Skin epidermis (tissue), 12 donors: ENCODE data around the gene EML1.

Source experiments
- H3K27ac ChIP-seq, 21 experiments: fragments of 200-600 bp; sonication (generic) in 11 of 21; one replicate each; pipeline ENCODE4 v1.5.0; 2020; ENCODE audit warnings: mild to moderate bottlenecking in 3 of 21, inconsistent platforms in 2 of 21, moderate library complexity in 2 of 21
- H3K4me3 ChIP-seq, 7 experiments: fragments of 200-600 bp; sonication (generic) in 2 of 7; one replicate each; pipeline ENCODE4 v1.5.0; 2020; ENCODE audit warnings: inconsistent platforms in 2 of 7, mild to moderate bottlenecking in 2 of 7, moderate library complexity in 1 of 7

EML1 gene, protein sequence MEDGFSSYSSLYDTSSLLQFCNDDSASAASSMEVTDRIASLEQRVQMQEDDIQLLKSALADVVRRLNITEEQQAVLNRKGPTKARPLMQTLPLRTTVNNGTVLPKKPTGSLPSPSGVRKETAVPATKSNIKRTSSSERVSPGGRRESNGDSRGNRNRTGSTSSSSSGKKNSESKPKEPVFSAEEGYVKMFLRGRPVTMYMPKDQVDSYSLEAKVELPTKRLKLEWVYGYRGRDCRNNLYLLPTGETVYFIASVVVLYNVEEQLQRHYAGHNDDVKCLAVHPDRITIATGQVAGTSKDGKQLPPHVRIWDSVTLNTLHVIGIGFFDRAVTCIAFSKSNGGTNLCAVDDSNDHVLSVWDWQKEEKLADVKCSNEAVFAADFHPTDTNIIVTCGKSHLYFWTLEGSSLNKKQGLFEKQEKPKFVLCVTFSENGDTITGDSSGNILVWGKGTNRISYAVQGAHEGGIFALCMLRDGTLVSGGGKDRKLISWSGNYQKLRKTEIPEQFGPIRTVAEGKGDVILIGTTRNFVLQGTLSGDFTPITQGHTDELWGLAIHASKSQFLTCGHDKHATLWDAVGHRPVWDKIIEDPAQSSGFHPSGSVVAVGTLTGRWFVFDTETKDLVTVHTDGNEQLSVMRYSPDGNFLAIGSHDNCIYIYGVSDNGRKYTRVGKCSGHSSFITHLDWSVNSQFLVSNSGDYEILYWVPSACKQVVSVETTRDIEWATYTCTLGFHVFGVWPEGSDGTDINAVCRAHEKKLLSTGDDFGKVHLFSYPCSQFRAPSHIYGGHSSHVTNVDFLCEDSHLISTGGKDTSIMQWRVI

DNA sequence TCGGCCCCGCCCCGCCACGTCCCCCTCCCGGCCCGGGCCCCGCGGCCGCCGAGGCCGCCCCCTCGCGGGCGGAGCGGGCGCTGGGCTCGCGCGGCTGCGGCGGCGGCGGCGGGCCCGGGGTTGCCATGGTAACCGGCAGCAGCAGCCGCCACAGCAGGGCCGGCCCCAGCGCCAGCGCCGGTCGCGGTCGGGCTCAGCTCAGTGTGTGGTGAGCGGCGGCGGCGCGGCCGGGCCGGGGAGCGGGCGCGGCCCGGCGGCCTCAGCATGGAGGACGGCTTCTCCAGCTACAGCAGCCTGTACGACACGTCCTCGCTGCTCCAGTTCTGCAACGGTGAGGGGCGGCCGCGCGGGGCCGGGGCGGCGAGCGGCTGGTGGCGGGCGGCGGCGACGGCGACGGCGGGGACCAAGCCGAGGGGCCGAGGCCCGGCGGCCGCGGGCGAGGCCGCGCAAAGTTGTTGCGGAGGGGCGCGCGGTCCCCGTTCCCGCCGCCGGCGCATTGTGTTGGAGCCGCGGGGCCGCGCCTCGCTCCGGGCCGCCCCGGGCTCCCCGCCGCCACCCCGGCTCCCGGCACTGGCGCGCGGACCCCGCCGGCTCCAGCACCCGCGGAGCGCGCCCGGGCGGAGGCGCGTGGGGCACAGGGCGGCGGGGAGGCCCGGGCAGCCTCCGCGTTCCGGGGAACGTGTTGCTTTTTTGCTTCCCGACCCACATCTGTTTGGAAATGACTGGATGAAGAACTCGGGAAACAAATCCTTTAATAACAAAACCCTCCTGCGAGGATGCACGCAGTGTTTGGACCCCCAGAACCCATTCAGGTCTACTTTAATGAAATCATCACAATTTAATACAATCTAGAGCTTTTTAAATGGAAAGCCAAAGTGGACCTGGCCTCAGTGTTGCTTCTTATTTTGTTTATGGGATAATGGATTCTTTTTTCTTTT, at the start of gene EML1:
EML1 (plus strand) TSS at position 201 of the 938 bp plus-strand sequence; CDS start at position 265, 64 bp downstream.
- H3K27ac ChIP-seq: peak within 1 kb of the TSS in 19 of 21 experiments; percentile 44 to 89 (median 75)
- H3K4me3 ChIP-seq: peak within 1 kb of the TSS; percentile 24 to 45 (median 29)

DNA sequence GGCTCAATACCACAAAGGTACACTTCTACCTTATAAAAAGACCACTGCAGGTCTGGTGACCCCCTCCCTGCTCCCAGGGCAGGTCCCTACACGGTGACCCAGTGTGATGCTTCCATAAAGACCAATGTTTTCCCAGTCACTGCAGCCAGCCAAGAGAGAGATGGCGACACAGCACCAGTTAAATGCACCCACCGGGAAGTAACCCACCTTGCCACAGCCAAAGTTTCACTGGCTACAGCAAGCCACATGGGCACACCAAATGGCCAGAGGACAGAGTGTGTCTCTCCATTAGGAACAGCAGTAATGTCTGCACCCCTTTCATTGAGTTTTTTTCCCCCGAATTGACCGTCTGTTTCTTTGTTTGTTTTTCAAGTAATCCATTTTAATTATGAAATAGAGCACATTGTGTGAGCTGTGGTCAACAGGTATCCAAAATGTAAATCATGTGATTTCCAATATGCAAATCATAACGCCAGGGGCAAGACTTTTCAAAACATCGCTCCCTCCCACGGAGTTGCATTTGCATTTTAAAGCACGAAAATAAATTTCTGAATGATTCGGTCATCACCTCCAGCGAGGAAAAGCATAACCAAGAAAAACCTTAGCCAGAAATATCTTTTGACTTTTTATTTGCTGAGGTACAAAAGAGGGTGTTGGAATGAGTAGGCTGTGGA, 48.9 kb upstream of the EML1 start:
- H3K27ac ChIP-seq: peak overlapping the region in 5 of 21 experiments; percentile 5 to 62 (median 27)
- no peak overlapping the region for H3K4me3 ChIP-seq

DNA sequence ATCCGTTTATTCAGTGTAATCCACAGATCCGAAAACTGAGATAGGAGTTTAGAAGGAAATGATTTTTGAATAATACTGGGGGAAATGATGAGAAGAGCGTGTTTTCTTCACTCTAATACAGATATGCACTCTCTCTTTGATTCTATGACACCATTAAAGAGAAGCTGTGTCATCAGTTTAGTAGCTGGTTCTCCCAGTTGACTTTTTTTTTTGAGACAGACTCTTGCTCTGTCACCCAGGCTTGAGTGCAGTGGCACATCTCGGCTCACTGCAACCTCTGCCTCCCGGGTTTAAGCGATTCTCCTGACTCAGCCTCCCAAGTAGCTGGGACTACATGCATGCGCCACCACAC, 48.4 kb upstream of the EML1 start:
- Histone ChIP-seq H3K4me3 (no peak overlapping the region), H3K27ac (peak overlapping the region in 6 of 21 experiments; percentile 7 to 65 (median 45))

DNA sequence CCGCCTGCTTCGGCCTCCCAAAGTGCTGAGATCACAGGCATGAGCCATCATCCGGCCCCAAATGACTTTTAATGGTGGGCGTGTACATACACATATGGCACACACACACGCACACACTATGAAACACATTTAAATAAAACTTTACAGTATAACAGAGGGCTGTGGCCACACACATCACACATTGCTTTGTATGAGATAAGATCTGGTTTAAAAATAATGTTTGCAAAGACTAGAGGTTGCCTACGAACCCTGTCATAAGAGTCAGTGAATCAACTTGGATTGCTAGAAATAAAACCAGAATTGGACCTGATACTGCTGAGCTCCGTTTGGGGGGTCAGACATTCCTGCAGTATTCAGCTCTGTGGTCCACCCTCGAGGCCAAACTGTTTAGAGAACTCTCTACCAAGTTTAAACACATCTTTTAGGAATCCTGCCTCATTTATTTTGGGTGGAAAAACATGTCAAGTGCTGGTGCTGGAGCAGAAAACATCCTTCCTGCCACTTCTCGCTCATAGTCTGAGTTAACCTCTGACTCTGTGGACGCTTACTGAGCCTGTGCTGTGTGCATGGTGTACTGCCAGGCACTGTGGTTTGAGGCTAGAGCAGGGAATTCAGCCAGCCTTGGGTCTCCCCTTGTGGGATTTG, 47.8 kb upstream of the EML1 start:
- Histone ChIP-seq H3K4me3 (no peak overlapping the region), H3K27ac (peak overlapping the region in 9 of 21 experiments; percentile 0 to 65 (median 39))

DNA sequence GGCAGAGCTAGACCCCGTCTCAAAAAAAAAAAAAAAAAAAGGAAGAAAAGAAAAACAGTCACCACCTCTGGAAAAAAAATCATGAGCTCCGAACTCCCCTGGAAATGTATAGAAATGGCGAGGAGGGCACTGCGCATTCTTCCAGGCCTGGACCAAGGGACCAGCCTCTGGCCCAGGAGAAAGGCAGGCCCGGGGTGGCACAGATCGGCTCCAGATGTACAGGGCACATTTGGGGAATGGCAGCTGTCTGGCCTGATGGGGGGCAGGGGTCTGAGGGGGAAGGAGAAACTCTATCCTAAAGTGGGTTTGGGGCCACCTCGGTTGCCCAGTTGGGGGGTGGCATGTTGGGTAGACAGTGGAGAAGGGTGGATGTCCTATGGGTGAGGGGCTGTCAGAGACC, 46.0 kb upstream of the EML1 start:
- Histone ChIP-seq H3K27ac (peak overlapping the region in 4 of 21 experiments; percentile 17 to 58 (median 26)), H3K4me3 (no peak overlapping the region)

DNA sequence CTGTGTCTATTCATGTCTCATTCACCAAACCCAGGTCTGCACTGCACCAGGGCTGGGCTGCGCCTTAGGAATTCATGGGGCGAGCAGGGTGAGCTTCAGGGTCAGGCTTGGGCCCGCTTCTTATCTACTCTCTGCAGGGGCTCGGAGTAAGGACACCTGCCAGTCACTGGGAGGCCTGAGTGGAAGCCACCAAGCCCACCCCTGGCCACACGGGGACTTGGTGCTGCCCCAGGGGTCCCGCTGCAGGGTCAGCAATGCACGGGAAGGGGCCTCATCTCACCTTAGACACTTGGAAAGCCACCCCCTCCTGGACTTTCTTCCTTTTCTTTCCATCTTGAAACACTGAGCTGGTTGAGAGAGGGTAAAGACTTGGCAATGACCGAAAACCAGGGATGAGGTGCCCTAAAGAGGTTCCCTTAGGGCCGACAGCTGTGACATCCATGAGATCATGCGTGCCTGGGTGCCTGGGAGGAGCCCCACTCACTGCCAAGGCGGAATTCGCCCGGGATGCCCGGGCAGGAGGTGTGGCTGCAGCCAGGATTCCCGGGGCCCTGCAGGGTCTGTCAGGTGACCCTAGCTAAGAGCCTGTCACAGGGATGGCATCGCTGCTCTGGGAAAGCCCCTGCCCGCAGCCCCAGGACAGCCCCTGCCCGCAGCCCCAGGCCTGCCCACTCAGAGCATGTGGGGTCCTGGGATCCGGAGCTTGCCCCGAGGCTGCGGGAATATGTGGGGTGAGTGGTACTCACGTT, 45.5 kb upstream of the EML1 start:
- H3K4me3 ChIP-seq: no peak overlapping the region

DNA sequence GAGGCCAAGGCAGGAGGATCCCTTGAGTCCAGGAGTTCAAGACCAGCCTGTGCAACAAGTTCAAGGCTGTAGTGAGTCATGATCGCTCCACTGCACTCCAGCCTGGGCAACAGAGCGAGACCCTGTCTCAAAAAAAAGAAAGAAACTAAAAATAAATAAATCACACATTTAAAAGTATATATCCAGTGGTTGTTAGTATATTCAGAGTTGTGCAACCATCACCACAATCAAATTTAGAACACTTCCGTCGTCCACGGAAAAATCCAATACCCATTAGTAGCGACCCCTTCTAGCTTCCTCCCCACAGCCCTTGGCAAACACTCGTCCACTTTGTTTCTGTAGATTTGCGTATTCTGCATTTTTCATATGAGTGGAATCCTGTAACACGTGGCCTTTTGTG, 44.7 kb upstream of the EML1 start:
- Histone ChIP-seq H3K27ac (no peak overlapping the region), H3K4me3 (no peak overlapping the region)

More for the DNA sequence above, 45.5 kb upstream of the EML1 start:
- H3K27ac ChIP-seq: peak overlapping the region in 4 of 21 experiments; percentile 17 to 58 (median 26)

DNA sequence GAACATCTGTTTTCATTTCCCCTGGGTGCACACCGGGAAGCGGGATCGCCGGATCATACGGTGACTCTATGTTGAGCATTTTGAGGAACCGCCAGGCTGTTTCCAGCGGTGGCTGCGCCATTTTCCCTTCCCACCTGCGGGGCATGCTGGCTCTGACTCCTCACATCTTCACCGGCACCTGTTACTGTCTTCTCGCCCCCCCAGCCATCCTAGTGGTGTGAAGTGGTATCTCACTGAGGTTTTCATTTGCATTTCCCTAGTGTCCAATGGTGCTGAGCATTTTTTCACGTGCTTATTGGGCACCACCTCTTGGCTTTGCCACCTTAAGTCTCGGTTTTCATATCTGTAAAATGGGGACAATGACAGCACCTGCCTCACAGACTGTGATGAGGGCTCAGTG, 44.1 kb upstream of the EML1 start:
- H3K4me3 ChIP-seq: no peak overlapping the region
- H3K27ac ChIP-seq: no peak overlapping the region

DNA sequence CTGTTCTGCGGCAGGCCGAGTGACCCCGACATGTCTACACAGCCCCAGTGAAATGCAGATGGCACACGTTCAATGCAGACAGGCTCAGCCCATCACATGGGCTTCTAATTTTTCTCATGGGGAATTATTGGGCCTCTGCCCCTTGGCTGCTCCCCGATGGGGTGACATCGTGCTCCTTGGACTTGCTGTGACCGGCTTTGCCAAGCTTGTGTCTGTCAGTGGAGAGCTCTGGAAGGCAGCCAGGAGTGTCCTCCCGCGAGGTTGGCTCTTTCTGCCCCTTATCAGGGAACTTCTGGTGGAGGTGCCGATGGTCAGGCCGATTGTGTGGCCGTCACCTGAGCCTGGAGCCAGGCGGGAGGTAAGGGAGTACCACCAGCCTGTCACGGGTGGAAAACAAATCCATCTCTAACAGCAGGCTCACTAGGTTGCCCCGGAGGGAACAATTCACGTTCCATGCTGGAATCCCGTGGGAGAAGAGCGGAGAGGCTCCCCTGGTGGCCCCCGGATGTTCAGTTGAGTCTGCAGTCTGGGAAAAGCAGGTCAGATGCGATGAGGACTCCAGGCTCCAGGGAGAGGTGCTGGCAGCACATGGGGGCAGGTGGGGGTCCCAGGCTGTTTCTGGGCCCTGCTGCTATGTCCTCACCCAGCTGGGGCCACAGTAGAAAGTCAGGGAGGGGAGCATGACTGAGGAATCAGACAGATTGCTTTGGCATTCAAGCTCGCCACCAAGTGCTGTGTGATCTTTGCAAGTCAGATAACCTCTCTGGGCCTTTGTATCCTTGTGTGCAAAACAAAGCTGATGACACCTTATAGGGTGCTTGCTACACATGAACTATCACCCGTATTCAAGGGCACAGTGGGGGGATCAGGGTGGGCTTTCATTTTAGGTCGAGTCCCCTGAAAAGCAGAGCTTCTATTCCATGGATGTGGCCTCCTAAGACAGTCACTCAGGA, 43.2 kb upstream of the EML1 start:
- Histone ChIP-seq H3K27ac (no peak overlapping the region), H3K4me3 (no peak overlapping the region)

DNA sequence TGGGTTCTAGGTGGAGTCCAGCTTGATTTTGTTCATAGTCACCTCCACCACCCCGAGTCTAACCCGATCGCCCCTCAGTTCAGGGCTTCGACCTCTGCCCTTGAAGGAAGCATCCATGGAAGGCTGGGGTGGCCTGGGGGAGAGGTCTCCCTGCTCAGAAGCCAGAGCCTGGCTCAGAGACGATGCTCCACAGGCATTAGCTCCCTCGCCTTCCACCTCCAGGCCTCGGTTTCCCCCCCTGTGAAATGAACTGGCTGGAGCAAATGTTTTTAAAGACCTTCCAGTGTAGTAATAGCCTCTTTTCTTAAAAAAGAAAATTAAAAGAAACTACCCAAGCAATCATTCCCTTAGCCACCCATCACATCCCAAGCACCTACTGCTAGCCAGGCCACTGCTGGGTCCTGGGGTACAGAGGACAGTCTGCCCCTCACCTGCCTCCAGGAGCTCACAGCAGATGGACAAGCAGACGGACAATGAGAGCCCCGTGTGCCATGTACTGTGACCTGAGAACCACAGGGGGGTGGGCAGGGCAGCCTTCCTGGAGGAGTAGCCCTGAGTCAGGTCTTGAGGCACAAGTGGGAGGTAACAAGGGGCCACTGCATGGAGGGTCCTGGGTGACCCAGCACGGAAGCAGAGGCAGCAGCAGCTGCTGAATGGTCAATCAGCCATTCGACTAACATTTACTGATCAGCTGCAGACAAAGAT, 42.3 kb upstream of the EML1 start:
- H3K4me3 ChIP-seq: no peak overlapping the region
- H3K27ac ChIP-seq: no peak overlapping the region

DNA sequence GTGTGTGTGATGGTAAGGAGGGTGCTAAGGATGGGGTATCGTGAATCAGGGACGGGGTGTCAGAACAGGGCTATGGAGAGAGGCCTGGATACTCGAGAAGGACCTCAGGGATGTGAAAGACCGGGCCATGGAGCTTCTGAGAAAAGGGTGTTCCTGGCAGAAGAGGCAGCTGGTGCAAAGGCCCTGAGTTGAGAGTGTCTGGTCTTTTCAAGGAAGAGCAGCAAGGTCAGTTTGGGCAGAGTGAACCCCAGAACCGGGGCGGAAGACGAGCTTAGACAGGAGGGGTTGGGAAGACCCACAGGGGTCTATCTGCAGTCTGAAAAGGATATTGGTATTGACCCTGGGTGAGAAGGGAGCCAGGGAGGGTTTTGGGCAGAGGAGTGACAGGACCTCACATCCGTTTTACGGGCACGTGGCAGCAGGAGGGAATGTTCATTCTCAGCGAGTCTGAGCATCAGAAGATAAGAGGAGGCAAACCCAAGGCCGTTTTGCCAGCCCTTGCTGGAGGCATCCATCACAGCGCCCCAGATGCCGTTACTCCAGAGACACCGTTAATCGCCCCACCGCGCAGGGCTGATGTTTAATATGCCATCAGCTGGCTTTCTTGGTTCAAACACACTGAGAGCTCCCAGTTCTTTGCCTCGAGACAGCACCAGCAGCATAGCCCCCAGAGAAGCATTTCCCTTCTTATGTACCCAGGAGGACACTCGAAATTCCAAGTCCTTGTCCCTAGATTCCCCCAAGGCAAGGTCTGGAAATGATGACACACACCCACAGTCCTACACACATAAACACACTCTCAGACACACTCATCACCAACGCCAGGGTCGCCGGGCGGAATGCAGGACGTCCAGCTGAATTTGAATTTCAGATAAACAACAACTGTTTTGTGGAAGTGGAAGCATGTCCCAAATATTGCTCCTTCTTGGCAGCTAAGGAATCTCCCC, 41.4 kb upstream of the EML1 start:
- Histone ChIP-seq H3K27ac (peak overlapping the region in 6 of 21 experiments; percentile 26 to 78 (median 37)), H3K4me3 (no peak overlapping the region)

DNA sequence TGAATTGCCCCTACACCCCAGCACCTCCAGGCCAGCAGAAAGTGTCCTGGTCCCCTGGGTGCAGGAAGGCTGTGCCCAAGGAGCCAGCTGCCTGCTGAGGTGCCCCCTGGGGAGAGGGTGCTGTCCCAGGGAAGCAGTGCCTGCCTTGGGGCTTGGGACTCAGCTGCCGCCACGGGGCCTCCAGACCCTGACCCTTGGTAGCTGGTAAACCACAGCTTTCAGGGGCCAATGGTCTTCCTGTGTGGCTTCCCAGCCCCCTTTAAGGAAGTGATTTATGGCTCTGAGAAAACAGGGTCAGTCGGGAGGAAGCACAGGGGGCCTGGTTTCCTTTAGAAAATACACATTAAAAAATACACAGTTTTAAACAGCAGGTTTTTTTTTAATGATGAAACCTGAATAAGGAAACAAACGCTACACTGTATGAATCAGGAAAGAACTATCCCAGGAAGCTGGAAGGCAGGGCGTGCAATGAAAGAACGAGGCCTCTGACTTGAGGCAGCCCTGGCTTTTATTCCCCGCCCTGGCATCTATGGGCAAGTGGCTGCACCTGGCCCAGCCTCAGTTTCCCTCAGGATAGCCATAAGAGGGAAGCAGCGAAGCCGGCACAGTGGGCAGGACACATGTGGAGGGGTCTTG, 40.6 kb upstream of the EML1 start:
- Histone ChIP-seq H3K4me3 (no peak overlapping the region), H3K27ac (peak overlapping the region in 7 of 21 experiments; percentile 26 to 78 (median 32))

DNA sequence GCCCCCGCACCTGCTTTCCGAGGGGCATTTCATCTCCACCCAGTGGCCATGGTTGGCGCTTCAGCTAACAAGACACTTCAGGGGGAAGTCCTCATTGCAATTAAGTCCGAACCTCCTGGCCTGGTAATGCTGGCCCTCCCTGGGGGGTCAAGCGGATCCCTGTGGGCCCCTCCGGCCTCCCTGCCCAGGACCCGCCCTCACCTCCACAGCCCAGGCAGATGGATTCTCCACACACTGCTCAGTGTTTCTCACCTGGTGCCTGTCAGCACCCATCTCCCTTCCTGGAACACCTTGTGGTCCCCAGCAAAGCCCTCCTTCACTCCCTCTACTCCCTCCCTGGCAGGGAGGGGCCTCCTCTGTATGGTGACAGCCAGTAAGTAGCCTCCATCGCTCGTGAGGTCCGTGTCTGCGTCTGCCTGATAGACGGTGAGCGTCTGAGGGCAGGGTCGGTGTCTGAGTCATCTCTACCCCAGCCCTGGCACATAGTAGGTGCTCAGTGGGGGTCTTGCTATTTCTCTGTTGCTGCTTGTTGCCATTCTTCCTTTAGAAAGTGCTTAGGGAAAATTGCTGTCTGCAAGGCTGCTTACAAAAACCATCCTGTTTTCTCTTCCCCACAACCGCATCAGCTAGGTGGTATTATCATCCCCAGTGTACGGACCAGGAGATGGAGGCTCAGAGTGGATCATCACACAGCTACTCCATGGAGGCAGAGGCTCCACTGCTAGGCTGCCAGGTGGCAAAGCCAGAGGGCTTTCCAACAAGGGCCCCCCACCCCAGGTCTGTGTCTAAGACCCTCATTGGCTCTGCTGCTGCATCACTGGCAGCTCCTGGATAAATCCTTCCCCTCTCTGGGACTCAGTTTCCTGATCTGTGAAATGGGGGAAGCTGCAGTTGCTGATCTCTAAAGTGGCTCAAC, 39.7 kb upstream of the EML1 start:
- Histone ChIP-seq H3K4me3 (no peak overlapping the region), H3K27ac (peak overlapping the region in 5 of 21 experiments; percentile 23 to 78 (median 35))
